H1 (cell line): ENCODE data around the gene MTFR2. TPM values are rescaled to one million over a fixed set of nuclear protein-coding genes. Genes with fewer than 3 reads are reported as not detected.

Experiments used
- CTCF ChIA-PET: fragments of 300-600 bp; sonication (Branson Sonifier 250); formaldehyde crosslinking; loops from one replicate; lab custom pipeline; 2021; ENCODE audit not compliant: partially characterized antibody; lab: Charles Lee
- POLR2A ChIA-PET: fragments of 300-600 bp; sonication (Branson Sonifier 250); formaldehyde crosslinking; loops from one replicate; lab custom pipeline; 2021; ENCODE audit warnings: inconsistent platforms; ENCODE audit not compliant: partially characterized antibody; lab: Charles Lee
- DNase-seq, 2 experiments: peaks; one replicate each; pipeline versions ENCODE4 v3.0.0 to v3.0.0-alpha.2; 2010 to 2022; ENCODE audit warnings: low spot score in 2 of 2, low read depth in 1 of 2, mixed read lengths in 1 of 2
- FAIRE-seq: peaks from 2 replicates; lab custom pipeline; 2011; peaks lifted over from hg19 to GRCh38; lab: Jason Lieb, UNC
- H2AFZ ChIP-seq: 2 replicates; pipeline ENCODE4 v1.8.1; 2012; ENCODE audit warnings: low read length, inconsistent platforms
- H2AK5ac ChIP-seq: 2 replicates; pipeline ENCODE4 v1.6.1; 2013; ENCODE audit warnings: low read depth, low read length
- H2BK120ac ChIP-seq: replicated peaks from 2 replicates; pipeline ENCODE3; 2013; ENCODE audit warnings: low read depth, low read length, inconsistent platforms
- H2BK12ac ChIP-seq: 2 replicates; pipeline ENCODE4 v1.6.1; 2013; ENCODE audit warnings: low read depth, low read length
- H2BK15ac ChIP-seq: 2 replicates; pipeline ENCODE4 v1.6.1; 2013; ENCODE audit warnings: low read length
- H2BK20ac ChIP-seq: 2 replicates; pipeline ENCODE4 v1.6.1; 2013; ENCODE audit warnings: low read length
- H2BK5ac ChIP-seq: 2 replicates; pipeline ENCODE4 v1.6.1; 2013; ENCODE audit warnings: low read depth, low read length
- H3K14ac ChIP-seq: 2 replicates; pipeline ENCODE4 v1.6.1; 2013; ENCODE audit warnings: inconsistent platforms; ENCODE audit not compliant: insufficient read length
- H3K18ac ChIP-seq: 2 replicates; pipeline ENCODE4 v1.6.1; 2013; ENCODE audit warnings: low read length; ENCODE audit errors: extremely low read depth
- H3K23ac ChIP-seq: 2 replicates; pipeline ENCODE4 v1.6.1; 2013; ENCODE audit warnings: inconsistent platforms; ENCODE audit not compliant: insufficient read length
- H3K23me2 ChIP-seq: 2 replicates; pipeline ENCODE4 v1.6.1; 2013; ENCODE audit warnings: low read depth, low read length
- H3K27ac ChIP-seq: 2 replicates; pipeline ENCODE4 v1.6.1; 2011; ENCODE audit warnings: low read depth, low read length, inconsistent platforms
- H3K27me3 ChIP-seq, 4 experiments: replicated peaks in 1 of 4; 1 replicate in 1 of 4; 2 replicates in 3 of 4; pipeline versions ENCODE4 v1.6.1 to v1.8.1; 2011 to 2013; ENCODE audit warnings: low read length in 3 of 4, mild to moderate bottlenecking in 3 of 4, inconsistent platforms in 2 of 4, mixed read lengths in 2 of 4, moderate library complexity in 1 of 4; ENCODE audit not compliant: control insufficient read depth in 3 of 4, insufficient read depth in 3 of 4; ENCODE audit errors: extremely low read depth in 1 of 4
- H3K36me3 ChIP-seq, 4 experiments: 2 replicates each; pipeline versions ENCODE4 v1.6.1 to v1.8.1; 2011 to 2013; ENCODE audit warnings: mild to moderate bottlenecking in 4 of 4, low read length in 3 of 4, moderate library complexity in 2 of 4, control low read depth in 1 of 4, inconsistent platforms in 1 of 4; ENCODE audit not compliant: insufficient read depth in 4 of 4, control insufficient read depth in 2 of 4
- H3K4ac ChIP-seq: replicated peaks from 2 replicates; pipeline ENCODE3; 2013; ENCODE audit warnings: low read length, low read depth, mixed read lengths, inconsistent platforms; ENCODE audit not compliant: insufficient read length
- H3K4me1 ChIP-seq, 4 experiments: replicated peaks in 1 of 4; 1 replicate in 1 of 4; 2 replicates in 3 of 4; pipeline versions ENCODE4 v1.6.1 to v1.8.1; 2011 to 2013; ENCODE audit warnings: low read length in 3 of 4, inconsistent platforms in 2 of 4, mixed read lengths in 1 of 4; ENCODE audit not compliant: insufficient read depth in 4 of 4, control insufficient read depth in 3 of 4
- H3K4me2 ChIP-seq, 2 experiments: 2 replicates each; pipeline versions ENCODE4 v1.6.1 to v1.8.1; 2011 to 2013; ENCODE audit warnings: low read depth in 2 of 2, low read length in 2 of 2, control low read depth in 1 of 2, inconsistent platforms in 1 of 2, mild to moderate bottlenecking in 1 of 2; ENCODE audit not compliant: insufficient read depth in 1 of 2
- H3K4me3 ChIP-seq, 4 experiments: fragments of 200-600, 300-600 bp in 1 of 4; sonication (generic), shearing (Covaris generic), sonication (Bioruptor Twin) in 1 of 4; 2 replicates each; pipeline versions ENCODE4 v1.5.1 to v1.8.1; 2011 to 2016; ENCODE audit warnings: low read length in 4 of 4, low read depth in 3 of 4, control low read depth in 2 of 4, inconsistent platforms in 2 of 4, mild to moderate bottlenecking in 2 of 4, mixed read lengths in 1 of 4, moderate library complexity in 1 of 4; ENCODE audit not compliant: insufficient read depth in 2 of 4; ENCODE audit errors: extremely low read depth in 1 of 4
- H3K56ac ChIP-seq: replicated peaks from 2 replicates; pipeline ENCODE3; 2013; ENCODE audit warnings: low read depth, mild to moderate bottlenecking, mixed read lengths, low read length, inconsistent platforms; ENCODE audit not compliant: insufficient read length
- H3K79me1 ChIP-seq: 2 replicates; pipeline ENCODE4 v1.6.1; 2013; ENCODE audit warnings: low read depth, low read length, control low read depth
- H3K79me2 ChIP-seq, 2 experiments: 2 replicates each; pipeline versions ENCODE4 v1.6.1 to v1.8.1; 2012 to 2013; ENCODE audit warnings: low read length in 2 of 2, mild to moderate bottlenecking in 2 of 2, inconsistent platforms in 1 of 2; ENCODE audit not compliant: insufficient read depth in 2 of 2, control insufficient read depth in 1 of 2
- H3K9ac ChIP-seq, 4 experiments: replicated peaks in 1 of 4; 1 replicate in 1 of 4; 2 replicates in 3 of 4; pipeline versions ENCODE4 v1.6.1 to v1.8.1; 2011 to 2013; ENCODE audit warnings: low read depth in 3 of 4, low read length in 3 of 4, control low read depth in 2 of 4, mild to moderate bottlenecking in 2 of 4, moderate library complexity in 2 of 4, inconsistent platforms in 1 of 4; ENCODE audit errors: extremely low read depth in 1 of 4
- H3K9me3 ChIP-seq, 2 experiments: 2 replicates each; pipeline versions ENCODE4 v1.6.1 to v1.8.1; 2012 to 2013; ENCODE audit warnings: mild to moderate bottlenecking in 2 of 2, moderate library complexity in 2 of 2, control low read depth in 1 of 2, inconsistent platforms in 1 of 2, low read depth in 1 of 2, low read length in 1 of 2, mixed read lengths in 1 of 2; ENCODE audit not compliant: insufficient read depth in 2 of 2
- H4K20me1 ChIP-seq, 2 experiments: replicated peaks in 1 of 2; 2 replicates each; pipeline versions ENCODE3 to v1.8.1; 2011 to 2013; ENCODE audit warnings: inconsistent platforms in 2 of 2, low read length in 2 of 2, mild to moderate bottlenecking in 1 of 2; ENCODE audit not compliant: insufficient read depth in 2 of 2, control insufficient read depth in 1 of 2
- H4K5ac ChIP-seq: 2 replicates; pipeline ENCODE4 v1.6.1; 2013; ENCODE audit warnings: low read length, low read depth, mixed read lengths, inconsistent platforms; ENCODE audit not compliant: insufficient read length
- H4K8ac ChIP-seq: 2 replicates; pipeline ENCODE4 v1.8.0; 2013; ENCODE audit warnings: mild to moderate bottlenecking, moderate library complexity, low read length, inconsistent platforms; ENCODE audit not compliant: insufficient read depth; ENCODE audit errors: extremely low read depth
- H4K91ac ChIP-seq: replicated peaks from 2 replicates; pipeline ENCODE3; 2013; ENCODE audit warnings: low read length, mixed read lengths, inconsistent platforms; ENCODE audit not compliant: insufficient read length
- BACH1 ChIP-seq: IDR thresholded peaks from 2 replicates; pipeline ENCODE4 v1.6.1; 2012; ENCODE audit warnings: low read length, improper control_type of control experiment
- BRCA1 ChIP-seq: IDR thresholded peaks from 2 replicates; pipeline ENCODE4 v1.6.1; 2012; ENCODE audit warnings: low read depth, low read length, improper control_type of control experiment
- CBX5 ChIP-seq: fragments of 300-800, 300-1000 bp; sonication (generic); IDR thresholded peaks from 2 replicates; pipeline ENCODE4 v1.7.1; 2016; ENCODE audit warnings: antibody characterized with exemption, low read length, low read depth
- CEBPB ChIP-seq: IDR thresholded peaks from 2 replicates; pipeline ENCODE4 v1.6.1; 2012; ENCODE audit warnings: low read depth, low read length
- CHD1 ChIP-seq: IDR thresholded peaks from 2 replicates; pipeline ENCODE4 v1.6.1; 2012; ENCODE audit warnings: low read depth, low read length, improper control_type of control experiment
- CTBP2 ChIP-seq: IDR thresholded peaks from 2 replicates; pipeline ENCODE4 v1.7.0; 2011; ENCODE audit warnings: borderline replicate concordance, mild to moderate bottlenecking, moderate library complexity, mixed read lengths, low read length; ENCODE audit not compliant: insufficient read depth, insufficient read length
- EZH2 ChIP-seq: fragments of 200-600 bp; sonication (generic); IDR thresholded peaks from 2 replicates; pipeline ENCODE4 v1.7.1; 2012; ENCODE audit warnings: low read depth, mild to moderate bottlenecking, moderate library complexity, low read length, inconsistent platforms; ENCODE audit not compliant: severe bottlenecking
- HDAC2 ChIP-seq, 2 experiments: fragments of 300-600 bp in 1 of 2; sonication (generic) in 1 of 2; IDR thresholded peaks; 2 replicates each; pipeline ENCODE4 v1.6.1; 2011 to 2012; ENCODE audit warnings: low read depth in 2 of 2, low read length in 2 of 2, mild to moderate bottlenecking in 2 of 2, moderate library complexity in 2 of 2, borderline replicate concordance in 1 of 2, inconsistent platforms in 1 of 2
- JUND ChIP-seq: IDR thresholded peaks from 2 replicates; pipeline ENCODE4 v1.6.1; 2011; ENCODE audit warnings: mild to moderate bottlenecking, improper control_type of control experiment, low read length
- KDM4A ChIP-seq: IDR thresholded peaks from one replicate; pipeline ENCODE4 v1.7.1; 2012; ENCODE audit warnings: low read depth, mild to moderate bottlenecking, moderate library complexity, low read length, inconsistent platforms; ENCODE audit not compliant: severe bottlenecking
- MAFK ChIP-seq: IDR thresholded peaks from 2 replicates; pipeline ENCODE4 v1.6.1; 2012; ENCODE audit warnings: low read depth, mild to moderate bottlenecking, improper control_type of control experiment, low read length
- NANOG ChIP-seq: IDR thresholded peaks from 2 replicates; pipeline ENCODE4 v1.6.1; 2011; ENCODE audit warnings: low read length, low read depth, mild to moderate bottlenecking, inconsistent platforms; ENCODE audit not compliant: insufficient read depth, poor library complexity, severe bottlenecking
- SP1 ChIP-seq: IDR thresholded peaks from 2 replicates; pipeline ENCODE4 v1.6.1; 2011; ENCODE audit warnings: low read depth, low read length
- WGBS, 2 experiments: shearing (Covaris generic) in 1 of 2; methylation state at CpG; one replicate each; pipeline versions ENCODE4 v1.1.6 to v1.1.7; 2013 to 2015; ENCODE audit warnings: low lambda C conversion rate in 2 of 2, mixed read lengths in 2 of 2, inconsistent platforms in 1 of 2, low coverage in 1 of 2, missing lambda C conversion rate in 1 of 2; ENCODE audit not compliant: insufficient replicate concordance in 2 of 2, insufficient coverage in 1 of 2, insufficient read length in 1 of 2; ENCODE audit errors: extremely low coverage in 1 of 2, missing lambda C conversion rate in 1 of 2; 5-methylcytosine and 5-hydroxymethylcytosine counted together
- polyA plus RNA-seq, 7 experiments: library from polyadenylated mRNA; depleted of rRNA in 3 of 7; stranded (reverse) in 5 of 7; unstranded in 2 of 7; fragments of >200 nt in 5 of 7; fragments of 200-250 nt in 2 of 7; gene quantifications; 1 replicate in 5 of 7; 2 replicates in 1 of 7; 4 replicates in 1 of 7; pipeline versions ENCODE4 v1.2.1 to v1.2.3, GENCODE V29; 2011 to 2013; ENCODE audit warnings: missing spikeins in 2 of 7, mixed read lengths in 2 of 7
- total RNA-seq: library from RNA; stranded (reverse); fragmentation: NEBNext Ultra II Directional; extraction: Animal tissue kit (Norgen Biotek cat#: 25700); gene quantifications from 2 replicates; pipeline ENCODE4 v1.2.1, GENCODE V29; 2021
- TF ChIP-seq, protein P1 (sequence below): IDR thresholded peaks from 2 replicates; pipeline ENCODE4 v1.6.1; 2011; ENCODE audit warnings: low read length, improper control_type of control experiment

MTFR2 gene
- total and polyA plus RNA-seq, 2 of the 8 experiments (the other 6 are each of a cell fraction or from before 2014, with no cell fraction given), result 8.5 to 10.7 TPM

DNA sequence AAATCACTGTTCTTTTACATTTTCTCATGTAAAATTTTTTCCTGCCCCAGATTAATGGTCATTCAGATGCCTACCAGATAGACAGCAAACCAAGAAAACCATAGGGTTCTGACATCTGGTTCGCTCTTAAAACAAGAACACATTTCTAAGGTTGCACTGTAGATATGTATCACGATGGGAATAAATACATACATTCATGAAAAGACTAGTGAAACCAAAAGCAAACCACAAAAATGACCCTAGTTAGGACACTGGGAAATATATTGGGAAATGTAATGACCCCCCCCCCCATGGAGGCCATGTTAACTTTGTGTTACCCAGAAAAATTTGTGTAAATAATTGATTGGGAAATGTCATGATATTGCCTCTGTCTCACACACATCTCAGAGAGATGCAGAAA, 37.5 kb downstream of the MTFR2 start:
- Histone ChIP-seq H3K4me3 (no peak overlapping the region), H2BK12ac (no peak overlapping the region), H4K91ac (no peak overlapping the region), H4K20me1 (no peaks in the 10 kb centered on the region), H3K9ac (no peak overlapping the region), H3K27ac (no peak overlapping the region), H2BK15ac (no peak overlapping the region), H2AFZ (no peak overlapping the region), H3K4ac (no peak overlapping the region), H3K4me1 (no peaks in the 10 kb centered on the region), H3K23ac (no peak overlapping the region), H3K4me2 (no peak overlapping the region), H2BK5ac (no peak overlapping the region), H3K56ac (no peak overlapping the region), H3K79me1 (no peaks in the 10 kb centered on the region), H3K14ac (no peak overlapping the region), H2BK20ac (no peak overlapping the region), H3K79me2 (no peaks in the 10 kb centered on the region), H3K18ac (no peak overlapping the region), H3K36me3 (no peaks in the 10 kb centered on the region), H4K5ac (no peak overlapping the region), H4K8ac (no peak overlapping the region), H2BK120ac (no peak overlapping the region), H2AK5ac (no peak overlapping the region), H3K23me2 (no peaks in the 10 kb centered on the region; the same call in 1 of the 2 replicates), H3K9me3 (no peaks in the 10 kb centered on the region), H3K27me3 (no peaks in the 10 kb centered on the region)
- 98% methylated on average over 2 of the region's 2 CpGs; no CpG with 5 or more reads in 1 of the 2 experiments for WGBS, 2 experiments
- ChIA-PET CTCF (interaction anchor here (1.2 to 3.5 kb wide), 4 partner anchors 14 to 677 kb away, joined by 3 to 19 read pairs (median 4); no protein-coding TSS in a partner anchor), POLR2A (no interaction called here)
- FAIRE-seq (no peak), DNase-seq (no peak)
- TF ChIP-seq CBX5 (no peak), MAFK (no peak), EZH2 (no peak), JUND (no peak), CTBP2 (no peak), CEBPB (no peak), BACH1 (no peak), SP1 (no peak), NANOG (no peak), BRCA1 (no peak), HDAC2 (IDR thresholded peaks at IDR 0.05; ENCODE audit: borderline replicate concordance in 1 of 2, low read depth in 2 of 2, low read length in 2 of 2) (no peak), KDM4A (no peak), CHD1 (no peak)
- TF ChIP-seq, protein P1, sequence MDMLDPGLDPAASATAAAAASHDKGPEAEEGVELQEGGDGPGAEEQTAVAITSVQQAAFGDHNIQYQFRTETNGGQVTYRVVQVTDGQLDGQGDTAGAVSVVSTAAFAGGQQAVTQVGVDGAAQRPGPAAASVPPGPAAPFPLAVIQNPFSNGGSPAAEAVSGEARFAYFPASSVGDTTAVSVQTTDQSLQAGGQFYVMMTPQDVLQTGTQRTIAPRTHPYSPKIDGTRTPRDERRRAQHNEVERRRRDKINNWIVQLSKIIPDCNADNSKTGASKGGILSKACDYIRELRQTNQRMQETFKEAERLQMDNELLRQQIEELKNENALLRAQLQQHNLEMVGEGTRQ, result no peak
